WTC11 (cell line): Measurements from ENCODE around the gene CLP1. TPM values are rescaled to one million over a fixed set of nuclear protein-coding genes. Genes with fewer than 3 reads are reported as not detected.

Experiments used
- ARID4B ChIP-seq: sonication (generic); formaldehyde crosslinking; IDR thresholded peaks from 2 replicates; pipeline ENCODE4 v1.8.0; 2023; ENCODE audit warnings: missing genetic modification reagents, mild to moderate bottlenecking, borderline replicate concordance
- ATF3 ChIP-seq: sonication (generic); formaldehyde crosslinking; conservative IDR thresholded peaks from 2 replicates; pipeline ENCODE4 v1.8.1; 2022; ENCODE audit warnings: mild to moderate bottlenecking, missing genetic modification reagents
- CBFB ChIP-seq: sonication (generic); formaldehyde crosslinking; IDR thresholded peaks from 2 replicates; pipeline ENCODE4 v1.8.1; 2022; ENCODE audit warnings: mild to moderate bottlenecking, low read depth, missing genetic modification reagents
- CDX4 ChIP-seq: fragments of 250-450 bp; sonication (Bioruptor Pico); IDR thresholded peaks from 2 replicates; pipeline ENCODE4 v1.9.0; 2021; ENCODE audit warnings: moderate library complexity, mild to moderate bottlenecking, inconsistent platforms, borderline replicate concordance
- ERG ChIP-seq: fragments of 250-450 bp; sonication (Bioruptor Pico); IDR thresholded peaks from 2 replicates; pipeline ENCODE4 v1.8.0; 2021; ENCODE audit warnings: mild to moderate bottlenecking
- ETV6 ChIP-seq: sonication (generic); formaldehyde crosslinking; IDR thresholded peaks from 2 replicates; pipeline ENCODE4 v1.8.1; 2022; ENCODE audit warnings: mild to moderate bottlenecking, missing genetic modification reagents
- FOXK1 ChIP-seq: sonication (generic); formaldehyde crosslinking; IDR thresholded peaks from 2 replicates; pipeline ENCODE4 v1.8.0; 2022; ENCODE audit warnings: mild to moderate bottlenecking, moderate library complexity, missing genetic modification reagents
- FOXP4 ChIP-seq: sonication (generic); formaldehyde crosslinking; IDR thresholded peaks from 2 replicates; pipeline ENCODE4 v1.8.0; 2022; ENCODE audit warnings: mild to moderate bottlenecking, missing genetic modification reagents
- GABPB1 ChIP-seq: sonication (generic); formaldehyde crosslinking; IDR thresholded peaks from 2 replicates; pipeline ENCODE4 v1.8.1; 2023; ENCODE audit warnings: mild to moderate bottlenecking, missing genetic modification reagents
- IRF1 ChIP-seq: sonication (generic); formaldehyde crosslinking; IDR thresholded peaks from 2 replicates; pipeline ENCODE4 v1.8.0; 2023; ENCODE audit warnings: missing genetic modification reagents
- JUN ChIP-seq: sonication (generic); formaldehyde crosslinking; IDR thresholded peaks from 2 replicates; pipeline ENCODE4 v1.8.0; 2023; ENCODE audit warnings: mild to moderate bottlenecking, missing genetic modification reagents
- MAX ChIP-seq: sonication (generic); formaldehyde crosslinking; IDR thresholded peaks from 2 replicates; pipeline ENCODE4 v1.8.0; 2022; ENCODE audit warnings: mild to moderate bottlenecking, missing genetic modification reagents
- MLX ChIP-seq: sonication (generic); formaldehyde crosslinking; IDR thresholded peaks from 2 replicates; pipeline ENCODE4 v1.8.1; 2023; ENCODE audit warnings: mild to moderate bottlenecking, missing genetic modification reagents, moderate library complexity
- MYBL2 ChIP-seq: sonication (generic); formaldehyde crosslinking; IDR thresholded peaks from 2 replicates; pipeline ENCODE4 v1.8.1; 2023; ENCODE audit warnings: mild to moderate bottlenecking, moderate library complexity, missing genetic modification reagents
- NFE2L1 ChIP-seq: sonication (generic); formaldehyde crosslinking; IDR thresholded peaks from 2 replicates; pipeline ENCODE4 v1.8.1; 2023; ENCODE audit warnings: missing genetic modification reagents
- SMAD3 ChIP-seq: sonication (generic); formaldehyde crosslinking; IDR thresholded peaks from 2 replicates; pipeline ENCODE4 v1.8.0; 2022; ENCODE audit warnings: missing genetic modification reagents, mild to moderate bottlenecking, borderline replicate concordance
- SP1 ChIP-seq: sonication (generic); formaldehyde crosslinking; conservative IDR thresholded peaks from 2 replicates; pipeline ENCODE4 v1.8.1; 2022; ENCODE audit warnings: missing genetic modification reagents
- TEAD4 ChIP-seq: sonication (generic); formaldehyde crosslinking; IDR thresholded peaks from 2 replicates; pipeline ENCODE4 v1.8.0; 2022; ENCODE audit warnings: mild to moderate bottlenecking, missing genetic modification reagents
- TP53 ChIP-seq: sonication (generic); formaldehyde crosslinking; IDR thresholded peaks from 2 replicates; pipeline ENCODE4 v1.8.1; 2023; ENCODE audit warnings: mild to moderate bottlenecking, missing genetic modification reagents
- ZBTB21 ChIP-seq: sonication (generic); formaldehyde crosslinking; IDR thresholded peaks from 2 replicates; pipeline ENCODE4 v1.8.1; 2023; ENCODE audit warnings: mild to moderate bottlenecking, missing genetic modification reagents, borderline replicate concordance
- ZNF121 ChIP-seq: sonication (generic); formaldehyde crosslinking; IDR thresholded peaks from 2 replicates; pipeline ENCODE4 v1.8.0; 2023; ENCODE audit warnings: missing genetic modification reagents
- ZNF138 ChIP-seq: sonication (generic); formaldehyde crosslinking; conservative IDR thresholded peaks from 2 replicates; pipeline ENCODE4 v1.8.1; 2022; ENCODE audit warnings: mild to moderate bottlenecking, moderate library complexity, missing genetic modification reagents
- ZNF219 ChIP-seq: sonication (generic); formaldehyde crosslinking; IDR thresholded peaks from 2 replicates; pipeline ENCODE4 v1.8.0; 2023; ENCODE audit warnings: missing genetic modification reagents, mild to moderate bottlenecking, borderline replicate concordance
- ZNF232 ChIP-seq: sonication (generic); formaldehyde crosslinking; IDR thresholded peaks from 2 replicates; pipeline ENCODE4 v1.8.0; 2022; ENCODE audit warnings: mild to moderate bottlenecking, missing genetic modification reagents
- ZNF281 ChIP-seq: sonication (generic); formaldehyde crosslinking; IDR thresholded peaks from 2 replicates; pipeline ENCODE4 v1.8.0; 2023; ENCODE audit warnings: mild to moderate bottlenecking, missing genetic modification reagents
- total RNA-seq: library from RNA; stranded (reverse); gene quantifications from 3 replicates; pipeline ENCODE4 v1.2.3, GENCODE V29; 2021

Gene CLP1
- total RNA-seq, 1 experiment from 2014 or later = 26.3 TPM

- TF ChIP-seq ETV6 (CRISPR knock-in tag) (0 out of 2 replicates have a peak, but pooled peaks have one; percentile 44), CDX4 (CRISPR knock-in tag) (no peak), SP1 (no peak; the same call in none of the 2 replicates), ZBTB21 (CRISPR knock-in tag) (no peak), ZNF281 (CRISPR knock-in tag) (peak; percentile 64; the same call in 1 of the 2 replicates), MLX (CRISPR knock-in tag) (no peak), ZNF121 (CRISPR knock-in tag) (no peak), TP53 (CRISPR knock-in tag) (peak; percentile 68), ZNF138 (CRISPR knock-in tag) (no peak), ZNF232 (peak; percentile 51; the same call in 1 of the 2 replicates), ERG (CRISPR knock-in tag) (no peak), ZNF219 (CRISPR knock-in tag) (no peak), MAX (CRISPR knock-in tag) (peak; percentile 91), ATF3 (CRISPR knock-in tag) (no peak), SMAD3 (0 out of 2 replicates have a peak, but pooled peaks have one; percentile 10), GABPB1 (CRISPR knock-in tag) (no peak), MYBL2 (CRISPR knock-in tag) (peak; percentile 58; the same call in 1 of the 2 replicates), CBFB (CRISPR knock-in tag) (no peak), FOXP4 (CRISPR knock-in tag) (no peak), NFE2L1 (CRISPR knock-in tag) (peak; percentile 33; the same call in 1 of the 2 replicates), ARID4B (CRISPR knock-in tag) (0 out of 2 replicates have a peak, but pooled peaks have one; percentile 37), FOXK1 (CRISPR knock-in tag) (peak; percentile 54; the same call in 1 of the 2 replicates), IRF1 (no peak), TEAD4 (peak; percentile 89), JUN (CRISPR knock-in tag) (peak; percentile 55; the same call in 1 of the 2 replicates)
Measured at GRCh38 chr11:57638005-57638781, 19.4 kb upstream of the CLP1 start (continued).
